T-helper 2 cell treated with Interferon-gamma antibody and Interleukin-4, amounts not matched to agents 100 ng/mL and 5 ng/mL, for 36 hours (primary cell): Measurements from ENCODE around the gene HSPA2. TPM values are rescaled to one million over a fixed set of nuclear protein-coding genes. Genes with fewer than 3 reads are reported as not detected.

Source experiments
- total RNA-seq: library from RNA; stranded (reverse); gene quantifications from 2 replicates; pipeline ENCODE4 v1.2.3, GENCODE V29; 2022

HSPA2 gene
- total RNA-seq, 1 donor from 2014 or later, result 3.6 TPM

Other genes with a start within 250 kb of the HSPA2 start
- gene ESR2, start 246.4 kb upstream of the HSPA2 start, total RNA-seq, result 0.25 and 0.55 TPM in 2 replicates
- gene MTHFD1, start 152.4 kb upstream of the HSPA2 start, total RNA-seq, result 235 and 245 TPM in 2 replicates
- 1.5 TPM in 2 replicates for gene AKAP5, start 75.2 kb upstream of the HSPA2 start, total RNA-seq
- gene ZBTB25, start 36.9 kb upstream of the HSPA2 start, total RNA-seq, result 26.6 and 26.9 TPM in 2 replicates
- 61.0 and 63.7 TPM in 2 replicates for gene ZBTB1, start 36.0 kb upstream of the HSPA2 start, total RNA-seq
- gene PPP1R36, start 9.2 kb downstream of the HSPA2 start, total RNA-seq, result 0.16 and 0.25 TPM in 2 replicates
- gene PLEKHG3, start 163.7 kb downstream of the HSPA2 start, total RNA-seq, result 26.3 and 26.7 TPM in 2 replicates